AG10803 (cell line): Measurements from ENCODE around the gene CHERP.
"Not testable (repeated sequence)": the region's sequence is repeated elsewhere in the genome, so short reads cannot be mapped to it uniquely, and the experiment has no call there.

ENCODE experiments used
- DNase-seq: peaks from one replicate; pipeline ENCODE4 v3.0.0; 2010; ENCODE audit warnings: low read depth
- H3K4me3 ChIP-seq: 2 replicates; pipeline ENCODE4 v1.5.1; 2011; ENCODE audit warnings: mild to moderate bottlenecking, low read length, control low read depth
- CTCF ChIP-seq: conservative IDR thresholded peaks from 2 replicates; pipeline ENCODE4 v1.5.1; 2011; ENCODE audit warnings: mild to moderate bottlenecking, low read length, control low read depth, inconsistent platforms

CHERP gene

DNA sequence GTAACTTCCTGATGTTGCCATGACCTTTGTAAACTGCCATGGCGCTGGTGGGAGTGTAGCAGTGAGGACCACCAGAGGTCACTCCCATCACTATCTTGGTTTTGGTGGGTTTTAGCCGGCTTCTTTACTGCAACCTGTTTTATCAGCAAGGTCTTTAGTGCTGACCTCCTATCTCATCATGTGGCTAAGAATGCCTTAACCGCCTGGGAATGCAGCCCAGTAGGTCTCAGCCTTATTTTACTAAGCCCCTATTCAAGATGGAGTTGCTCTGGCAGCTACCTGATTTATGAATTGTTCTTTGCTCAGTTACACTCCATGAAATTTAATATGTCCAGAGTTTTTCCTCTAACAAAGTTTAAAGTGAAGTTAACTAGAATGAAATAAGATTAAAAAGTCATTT lies 65.8 kb downstream of the CHERP start:
- no peak overlapping the region for H3K4me3 ChIP-seq
- TF ChIP-seq CTCF, result no peak
- DNase-seq, result no peak

DNA sequence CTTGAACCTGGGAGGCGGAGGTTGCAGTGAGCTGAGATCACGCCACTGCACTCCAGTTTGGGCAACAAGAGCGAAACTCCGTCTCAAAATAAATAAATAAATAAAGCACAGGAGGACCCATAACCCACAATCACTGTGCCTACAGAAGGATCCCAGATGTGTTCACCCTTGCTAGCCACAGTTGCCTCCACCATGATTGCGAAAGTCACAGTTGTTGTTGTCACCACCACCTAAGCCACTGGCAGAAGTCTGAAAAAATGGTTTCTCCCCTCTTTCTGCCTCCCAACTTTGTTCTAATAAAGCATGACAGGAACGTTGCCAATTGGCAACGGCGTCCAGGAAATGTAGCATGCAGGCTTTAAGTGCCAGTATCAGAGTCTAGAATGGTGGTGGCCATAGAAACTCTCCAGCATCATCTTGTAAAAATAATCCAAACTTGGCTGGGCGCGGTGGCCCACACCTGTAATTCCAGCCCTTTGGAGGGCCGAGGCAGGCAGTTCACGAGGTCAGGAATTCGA lies 68.3 kb downstream of the CHERP start:
- no peak overlapping the region for H3K4me3 ChIP-seq
- DNase-seq, result peak; percentile 34
- no peak for TF ChIP-seq CTCF

GRCh38 chr19:16472992-16473391 lies 69.2 kb downstream of the CHERP start:
- TF ChIP-seq CTCF, result no peak
- no peak overlapping the region for H3K4me3 ChIP-seq
- no peak for DNase-seq

DNA sequence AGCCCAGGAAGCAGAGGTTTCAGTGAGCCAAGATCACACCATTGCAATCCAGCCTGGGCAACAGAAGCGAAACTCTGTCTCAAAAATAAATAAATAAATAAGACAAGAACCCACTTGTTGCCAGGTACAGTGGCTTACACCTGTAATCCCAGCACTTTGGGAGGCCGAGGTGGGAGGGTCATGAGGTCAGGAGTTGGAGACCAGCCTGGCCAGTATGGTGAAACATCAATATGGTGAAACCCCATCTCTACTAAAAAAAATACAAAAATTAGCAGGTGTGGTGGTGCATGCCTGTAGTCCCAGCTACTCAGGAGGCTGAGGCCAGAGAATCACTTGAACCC lies 69.7 kb downstream of the CHERP start:
- H3K4me3 ChIP-seq, result peak overlapping the region; percentile 66
- DNase-seq, result not testable (repeated sequence)

- peak overlapping the region; percentile 74 for H3K4me3 ChIP-seq
- TF ChIP-seq CTCF, result no peak
- DNase-seq, result peak; percentile 53
These were observed 71.1 kb downstream of the CHERP start for GRCh38 chr19:16470911-16471811.

DNA sequence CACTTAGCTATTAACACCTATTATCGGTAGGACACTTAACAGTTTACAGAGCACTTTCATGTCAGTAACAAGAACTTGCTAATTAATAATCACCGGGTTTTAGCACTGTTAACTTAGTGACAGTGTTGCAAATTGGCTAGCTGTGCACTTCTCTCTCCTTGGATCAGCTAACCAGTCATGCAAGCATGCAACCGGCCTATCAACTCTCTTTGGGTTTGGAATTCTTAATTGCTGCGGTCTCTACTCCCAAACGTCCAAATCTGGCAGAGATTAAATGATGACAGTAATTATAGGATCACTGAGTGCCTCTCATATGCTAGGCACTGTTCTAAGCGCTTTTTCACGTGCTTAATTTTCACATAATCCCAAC lies 71.7 kb downstream of the CHERP start:
- DNase-seq, result peak; percentile 54
- TF ChIP-seq CTCF, result no peak
- peak overlapping the region; percentile 74 for H3K4me3 ChIP-seq
